Activated CD8-positive, alpha-beta memory T cell treated with anti-CD3 and anti-CD28 coated beads for 1 hour (primary cell): Measurements from ENCODE around the gene DLEC1.
"Not testable (repeated sequence)": the region's sequence is repeated elsewhere in the genome, so short reads cannot be mapped to it uniquely, and the experiment has no call there.

Experiments
- DNase-seq, 2 donors: peaks; one replicate each; pipeline ENCODE4 v3.0.0-alpha.2; 2020; ENCODE audit warnings: low read depth in 1 of 2; ENCODE audit errors: extremely low read depth in 1 of 2

The DLEC1 gene

GRCh38 chr3:38151667-38152265 is 112.8 kb downstream of the DLEC1 start:
- DNase-seq, result no peak

- DNase-seq, result no peak
Measured at GRCh38 chr3:38152609-38153008, 113.6 kb downstream of the DLEC1 start.

GRCh38 chr3:38153221-38153620 is 114.2 kb downstream of the DLEC1 start:
- DNase-seq, result no peak

GRCh38 chr3:38154033-38154494 is 115.1 kb downstream of the DLEC1 start:
- no peak for DNase-seq

- DNase-seq, result no peak
Measured at GRCh38 chr3:38154625-38155255, 115.7 kb downstream of the DLEC1 start.

GRCh38 chr3:38155825-38156224 is 116.8 kb downstream of the DLEC1 start:
- no peak for DNase-seq

GRCh38 chr3:38157117-38157516 is 118.1 kb downstream of the DLEC1 start:
- DNase-seq, result no peak

- no peak for DNase-seq
Measured at GRCh38 chr3:38157595-38157994, 118.6 kb downstream of the DLEC1 start.

GRCh38 chr3:38158472-38158871 is 119.5 kb downstream of the DLEC1 start:
- DNase-seq, result no peak

- DNase-seq, result not testable (repeated sequence)
Measured at GRCh38 chr3:38160704-38161103, 121.7 kb downstream of the DLEC1 start.

- DNase-seq, result no peak
Measured at GRCh38 chr3:38163117-38163840, 124.3 kb downstream of the DLEC1 start.

GRCh38 chr3:38163841-38164642 is 125.0 kb downstream of the DLEC1 start:
- no peak for DNase-seq

- DNase-seq, result no peak
Measured at GRCh38 chr3:38164643-38164951, 125.6 kb downstream of the DLEC1 start.

- DNase-seq, result peak; percentile 94
Measured at GRCh38 chr3:38164952-38165721, 126.1 kb downstream of the DLEC1 start, which contains the start of gene OXSR1. TSS of gene OXSR1 (plus strand) at chr3:38165537. CDS start at chr3:38165877, 340 bp downstream.

- no peak for DNase-seq
Measured at GRCh38 chr3:38165722-38166387, 126.8 kb downstream of the DLEC1 start.

GRCh38 chr3:38167591-38167990 is 128.6 kb downstream of the DLEC1 start:
- no peak for DNase-seq

- DNase-seq, result no peak
Measured at GRCh38 chr3:38168151-38169026, 129.4 kb downstream of the DLEC1 start.

GRCh38 chr3:38169027-38169317 is 130.0 kb downstream of the DLEC1 start:
- no peak for DNase-seq

- DNase-seq, result no peak
Measured at GRCh38 chr3:38170722-38171121, 131.7 kb downstream of the DLEC1 start.
